ENCODE data around the gene TMIGD3.

GRCh38 chr1:111505641-111506119 lies 2.2 kb upstream of the TMIGD3 start:
- TF ChIP-seq CTCF (IDR thresholded peaks at IDR 0.05; ENCODE audit: low read depth, low read length, poor library complexity, severe bottlenecking), result no peak
- no peak for TF ChIP-seq EZH2phosphoT487 (IDR thresholded peaks at IDR 0.05; ENCODE audit: borderline replicate concordance, low read length)
